ENCODE data around the gene HOXD4.

The HOXD4 gene

GRCh38 chr2:176158855-176159662, 7.7 kb downstream of the HOXD4 start:
- peak; percentile 43 for DNase-seq

- peak; percentile 76 for DNase-seq
These were observed 8.4 kb downstream of the HOXD4 start for GRCh38 chr2:176159663-176160250.

DNA sequence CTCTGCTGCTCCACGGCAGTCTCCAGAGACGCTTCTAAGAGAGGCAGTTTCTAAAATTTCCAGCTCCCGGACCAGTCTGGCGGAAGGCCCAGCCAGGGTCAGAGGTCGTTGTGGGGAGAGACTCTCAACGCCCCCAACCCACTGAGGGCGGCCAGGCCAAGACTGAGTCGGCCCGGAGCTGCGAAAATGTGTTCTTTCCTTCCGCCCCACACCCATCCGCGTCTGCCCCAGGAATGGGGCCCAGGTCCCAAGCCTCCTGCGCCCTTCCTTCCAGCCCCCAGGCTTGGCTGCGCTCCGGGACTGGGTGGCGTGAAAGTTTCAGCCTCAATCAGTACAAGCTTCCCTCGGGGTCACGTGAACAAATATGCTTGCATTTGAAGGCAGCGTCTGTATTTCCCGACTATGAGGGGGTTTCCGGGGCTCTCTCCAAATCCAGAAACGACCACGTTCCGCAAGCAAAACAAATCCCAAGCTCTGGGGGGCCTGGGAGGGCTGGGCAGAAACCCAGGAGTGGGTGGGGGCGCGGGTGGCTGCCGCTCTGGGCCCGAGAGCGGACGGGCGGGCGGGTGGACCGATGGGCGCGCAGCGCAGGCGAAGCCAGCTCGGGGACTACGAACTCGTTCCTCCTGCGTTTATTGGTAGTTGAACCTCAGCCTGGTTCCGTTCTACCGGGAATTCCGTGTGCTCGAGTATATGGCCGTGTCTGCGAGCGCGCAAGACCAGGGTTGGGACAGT, 9.1 kb downstream of the HOXD4 start:
- DNase-seq = no peak

- DNase-seq = peak; percentile 52
These were observed 9.9 kb downstream of the HOXD4 start for GRCh38 chr2:176160986-176161824.

DNA sequence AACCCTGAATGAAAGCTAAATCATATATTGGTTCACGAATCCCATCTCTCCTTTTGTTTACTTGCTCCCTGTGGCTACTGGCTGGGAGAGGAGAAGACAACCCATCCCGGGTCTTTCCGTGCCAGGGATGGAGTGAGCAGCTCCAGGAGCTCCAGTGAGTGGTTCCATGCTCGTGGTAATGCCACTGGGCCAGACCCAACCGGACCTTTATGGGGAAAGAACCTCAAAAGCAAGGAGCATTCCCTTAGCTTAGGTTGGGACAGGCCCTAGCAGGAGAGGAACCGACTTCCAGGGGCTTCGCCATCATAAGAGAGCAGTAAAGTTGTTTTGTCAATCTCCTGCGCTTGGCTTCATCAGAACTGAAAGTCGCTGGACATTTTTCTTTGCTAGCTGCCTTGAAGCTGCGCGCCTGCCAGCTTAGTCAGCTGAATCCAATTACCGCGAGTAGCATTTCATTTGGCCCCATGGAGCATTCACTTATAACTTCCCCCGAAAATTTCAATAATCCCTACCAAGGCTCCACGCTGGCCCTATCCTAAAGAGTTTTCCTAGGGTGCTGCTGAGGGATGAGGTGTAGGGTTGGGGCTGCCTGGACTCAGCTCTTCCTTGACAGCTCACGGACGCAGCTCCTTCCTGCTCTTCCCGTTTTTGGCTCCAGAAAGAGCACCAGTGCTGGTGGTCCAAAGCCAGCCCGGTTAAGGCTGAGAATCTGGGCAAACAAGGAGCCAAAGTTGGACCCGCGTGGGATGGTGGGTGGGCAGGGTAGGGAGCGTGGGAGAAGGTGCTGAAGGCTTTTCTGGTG, 10.7 kb downstream of the HOXD4 start:
- peak; percentile 60 for DNase-seq

DNA sequence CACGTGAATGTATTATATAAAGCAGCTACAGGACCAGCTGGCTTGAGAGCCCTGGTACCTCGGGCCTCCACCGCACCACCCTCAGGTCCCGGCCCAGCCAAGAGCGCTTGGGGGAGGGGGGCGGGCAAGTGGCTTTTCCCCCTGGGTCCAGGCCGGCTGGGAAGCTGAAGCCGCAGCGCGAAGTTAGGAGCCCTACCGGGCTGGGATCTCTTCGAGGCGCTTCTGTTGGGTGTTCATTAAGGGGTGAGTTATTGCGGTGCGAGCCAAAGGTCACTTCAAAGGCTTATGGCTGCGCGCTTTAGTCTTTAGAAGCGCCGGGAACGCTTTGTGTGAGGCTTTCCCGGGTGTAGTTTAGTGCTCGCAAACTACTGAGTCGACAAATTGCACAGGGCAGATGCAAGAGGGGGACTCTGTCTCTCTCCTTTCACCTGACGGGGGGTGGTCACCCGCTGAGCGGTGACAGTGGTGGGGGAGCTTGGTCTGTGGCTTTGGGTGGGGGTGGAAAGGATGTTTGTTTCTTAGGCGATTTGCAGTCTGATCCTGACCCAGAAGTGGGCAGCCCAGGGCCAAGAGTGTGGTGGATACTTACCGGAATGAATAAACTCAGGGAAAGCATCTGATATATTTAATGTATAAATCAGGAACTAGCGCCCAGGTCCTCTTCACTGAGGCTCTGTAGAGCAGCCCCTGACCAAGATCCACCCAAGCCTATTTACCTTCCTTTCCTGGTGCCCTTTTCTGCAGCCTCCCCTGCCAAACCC, 11.7 kb downstream of the HOXD4 start:
- peak; percentile 41 for DNase-seq

DNA sequence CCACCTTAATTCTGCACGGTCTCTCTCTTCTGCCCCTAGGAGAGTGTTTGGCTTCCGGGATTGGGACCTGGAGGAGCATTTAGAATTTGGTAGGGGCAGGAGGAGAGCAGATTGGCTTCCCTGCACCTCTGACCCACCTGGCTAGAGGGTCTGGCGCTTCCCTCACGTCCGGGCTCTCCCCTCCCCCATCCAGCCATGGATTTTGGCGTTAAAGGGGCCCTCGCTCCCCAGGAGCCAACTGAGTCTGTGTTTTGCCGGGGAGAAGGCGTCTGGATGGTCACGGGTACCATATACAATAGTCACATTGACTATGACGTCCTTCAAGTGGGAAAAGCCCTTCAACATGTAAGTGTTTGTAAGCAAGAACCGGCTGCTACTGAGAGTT, 12.3 kb downstream of the HOXD4 start:
- no peak for DNase-seq

GRCh38 chr2:176164201-176164600, 12.9 kb downstream of the HOXD4 start:
- DNase-seq = no peak

- peak; percentile 79 for DNase-seq
These were observed 13.4 kb downstream of the HOXD4 start for GRCh38 chr2:176164611-176165369.

DNA sequence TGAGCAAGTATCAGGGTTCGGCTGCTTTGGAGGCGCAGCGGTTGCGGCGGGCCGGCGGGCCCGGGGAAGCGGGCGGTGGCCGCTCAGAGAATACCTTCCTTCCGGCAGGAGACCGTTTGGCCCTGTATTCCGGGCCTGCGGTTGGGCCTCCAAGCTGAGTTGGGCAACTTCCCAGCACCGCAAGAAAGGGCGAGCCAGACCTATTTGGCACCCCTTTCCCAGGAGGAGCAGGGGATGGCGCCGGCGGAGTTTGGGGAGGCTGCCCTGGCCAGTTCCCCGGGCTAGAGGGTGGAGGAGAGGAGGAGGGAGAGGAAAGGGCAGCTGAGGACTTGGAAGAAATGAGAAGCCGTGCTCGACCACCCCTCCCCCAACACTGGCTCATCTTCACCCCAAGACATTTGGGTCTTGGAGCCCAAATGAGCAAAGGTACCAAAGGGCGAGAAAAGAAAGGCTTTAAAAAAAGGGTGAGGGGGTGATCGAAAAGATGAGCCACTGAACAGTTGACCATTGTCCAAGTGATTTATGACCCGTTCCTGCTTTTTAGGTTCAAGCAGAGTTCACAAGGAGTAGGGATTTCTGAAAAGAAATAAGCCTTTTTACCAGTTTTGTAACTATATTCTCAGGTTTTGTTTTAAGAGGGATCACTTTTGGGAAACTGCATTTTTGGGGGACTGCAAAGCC, 14.2 kb downstream of the HOXD4 start:
- DNase-seq = no peak

- no peak for DNase-seq
These were observed 14.9 kb downstream of the HOXD4 start for GRCh38 chr2:176166272-176166671.

DNA sequence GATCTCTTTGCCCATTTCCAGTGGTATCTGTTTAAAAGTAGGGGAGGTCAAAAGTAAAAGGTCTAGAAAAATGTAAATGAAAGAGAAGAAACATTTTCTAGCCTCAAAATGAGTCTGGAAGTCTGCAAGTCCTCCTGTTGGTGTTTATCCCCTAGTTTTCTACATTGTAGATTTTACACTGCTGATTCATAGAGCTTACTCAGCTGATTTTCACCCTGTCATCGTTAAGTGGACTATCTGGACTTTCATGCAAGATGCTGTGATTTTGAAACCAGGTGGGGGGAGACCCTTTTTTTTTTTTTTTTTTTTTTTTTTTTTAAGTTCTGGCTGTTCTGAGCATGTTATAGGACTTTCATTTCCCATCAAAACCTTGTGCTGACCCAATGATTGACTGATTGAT, 16.0 kb downstream of the HOXD4 start:
- DNase-seq = no peak

- no peak for DNase-seq
These were observed 17.8 kb downstream of the HOXD4 start for GRCh38 chr2:176169181-176169580.

- DNase-seq = no peak
These were observed 18.4 kb downstream of the HOXD4 start for GRCh38 chr2:176169711-176170110.

DNA sequence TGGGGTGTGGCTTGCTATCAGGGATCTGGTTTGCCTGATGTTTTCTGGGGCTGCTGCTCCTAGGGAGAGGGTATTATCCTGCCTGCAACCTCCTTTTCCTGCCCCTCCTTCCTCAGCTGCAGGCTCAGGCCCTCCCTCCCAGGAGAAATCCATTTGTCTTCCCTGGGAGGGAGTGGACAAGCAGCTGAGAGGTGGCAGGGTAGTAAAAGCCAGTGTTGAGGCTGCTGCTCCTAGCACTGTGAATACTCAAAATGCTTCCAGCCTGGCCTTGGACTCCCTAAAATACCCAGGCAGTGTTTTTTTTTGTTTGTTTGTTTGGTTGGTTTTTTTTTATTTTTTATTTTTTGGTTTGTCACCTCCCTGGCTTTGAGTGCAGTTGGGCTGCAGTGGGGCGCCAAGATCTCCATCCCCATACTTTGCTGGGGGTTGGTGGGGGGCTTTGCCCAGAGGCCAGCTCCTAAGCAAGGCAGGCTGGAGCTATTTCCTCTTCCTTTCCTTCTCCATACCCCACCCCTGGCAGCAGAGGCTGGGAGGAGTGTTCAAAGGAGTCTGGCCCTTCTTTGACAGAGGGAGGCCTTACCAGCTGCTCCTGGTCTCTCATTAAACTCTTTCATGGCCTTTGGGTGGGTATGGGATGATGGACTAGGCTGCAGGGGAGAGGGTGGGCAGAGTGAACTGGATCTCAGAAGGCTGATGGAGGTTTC, 19.4 kb downstream of the HOXD4 start:
- no peak for DNase-seq

GRCh38 chr2:176171351-176172006, 20.1 kb downstream of the HOXD4 start:
- DNase-seq = no peak

DNA sequence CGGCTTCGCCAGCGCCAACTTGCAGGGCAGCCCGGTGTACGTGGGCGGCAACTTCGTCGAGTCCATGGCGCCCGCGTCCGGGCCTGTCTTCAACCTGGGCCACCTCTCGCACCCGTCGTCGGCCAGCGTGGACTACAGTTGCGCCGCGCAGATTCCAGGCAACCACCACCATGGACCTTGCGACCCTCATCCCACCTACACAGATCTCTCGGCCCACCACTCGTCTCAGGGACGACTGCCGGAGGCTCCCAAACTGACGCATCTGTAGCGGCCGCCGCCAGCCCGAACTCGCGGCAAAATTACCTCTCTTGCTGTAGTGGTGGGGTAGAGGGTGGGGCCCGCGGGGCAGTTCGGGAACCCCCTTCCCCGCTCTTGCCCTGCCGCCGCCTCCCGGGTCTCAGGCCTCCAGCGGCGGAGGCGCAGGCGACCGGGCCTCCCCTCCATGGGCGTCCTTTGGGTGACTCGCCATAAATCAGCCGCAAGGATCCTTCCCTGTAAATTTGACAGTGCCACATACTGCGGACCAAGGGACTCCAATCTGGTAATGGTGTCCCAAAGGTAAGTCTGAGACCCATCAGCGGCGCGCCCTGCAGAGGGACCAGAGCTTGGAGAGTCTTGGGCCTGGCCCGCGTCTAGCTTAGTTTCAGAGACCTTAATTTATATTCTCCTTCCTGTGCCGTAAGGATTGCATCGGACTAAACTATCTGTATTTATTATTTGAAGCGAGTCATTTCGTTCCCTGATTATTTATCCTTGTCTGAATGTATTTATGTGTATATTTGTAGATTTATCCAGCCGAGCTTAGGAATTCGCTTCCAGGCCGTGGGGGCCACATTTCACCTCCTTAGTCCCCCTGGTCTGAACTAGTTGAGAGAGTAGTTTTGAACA, 20.9 kb downstream of the HOXD4 start:
- DNase-seq = peak; percentile 81

All from retina (tissue), 1 donor.